PC-3 (cell line): Measurements from ENCODE around the gene MAS1L.

Experiments
- CTCF ChIP-seq: fragments of 300-600 bp; sonication (generic); conservative IDR thresholded peaks from 2 replicates; pipeline ENCODE4 v1.5.1; 2017; ENCODE audit warnings: antibody characterized with exemption, low read depth, mild to moderate bottlenecking, low read length
- EZH2phosphoT487 ChIP-seq: fragments of 300-600 bp; sonication (generic); IDR thresholded peaks from 2 replicates; pipeline ENCODE4 v1.6.1; 2018; ENCODE audit warnings: mild to moderate bottlenecking, antibody characterized with exemption, low read length, borderline replicate concordance

GRCh38 chr6:29495571-29495970, 7.8 kb upstream of the MAS1L start:
- TF ChIP-seq CTCF (no peak), EZH2phosphoT487 (no peak)
